Activated naive CD4-positive, alpha-beta T cell treated with anti-CD3 and anti-CD28 coated beads, Interleukin-2, amount 50 U/mL, for 16 hours (primary cell): ENCODE measurements around the gene ENOX2.
A peak's percentile ranks its signal among the peaks of the same experiment; 100 is the strongest.
"Not testable (repeated sequence)": the region's sequence is repeated elsewhere in the genome, so short reads cannot be mapped to it uniquely, and the experiment has no call there.

Source experiments
- DNase-seq: peaks from one replicate; pipeline ENCODE4 v3.0.0-alpha.2; 2020

ENOX2 gene

GRCh38 chrX:130902783-130903613 is at the start of gene ENOX2:
TSS of gene ENOX2 (minus strand) at chrX:130903209. CDS start at chrX:130703216, 199,993 bp downstream.
- peak; percentile 73 for DNase-seq

- DNase-seq = no peak
Measured at GRCh38 chrX:130952266-130953043, 49.4 kb upstream of the ENOX2 start.

GRCh38 chrX:130944230-130944629 is 41.2 kb upstream of the ENOX2 start:
- DNase-seq = no peak

GRCh38 chrX:130937101-130937500 is 34.1 kb upstream of the ENOX2 start:
- no peak for DNase-seq

- DNase-seq = no peak
Measured at GRCh38 chrX:130933358-130933757, 30.3 kb upstream of the ENOX2 start.

- not testable (repeated sequence) for DNase-seq
Measured at GRCh38 chrX:130920405-130920804, 17.4 kb upstream of the ENOX2 start.

GRCh38 chrX:130919676-130920075 is 16.7 kb upstream of the ENOX2 start:
- not testable (repeated sequence) for DNase-seq

GRCh38 chrX:130918498-130918897 is 15.5 kb upstream of the ENOX2 start:
- DNase-seq = not testable (repeated sequence)

GRCh38 chrX:130916636-130917422 is 13.8 kb upstream of the ENOX2 start:
- peak; percentile 17 for DNase-seq

GRCh38 chrX:130915302-130915701 is 12.3 kb upstream of the ENOX2 start:
- DNase-seq = no peak

- no peak for DNase-seq
Measured at GRCh38 chrX:130909469-130910136, 6.6 kb upstream of the ENOX2 start.

GRCh38 chrX:130906776-130907175 is 3.8 kb upstream of the ENOX2 start:
- no peak for DNase-seq

- no peak for DNase-seq
Measured at GRCh38 chrX:130902446-130902782, 595 bp downstream of the ENOX2 start.

- no peak for DNase-seq
Measured at GRCh38 chrX:130896802-130897501, 6.1 kb downstream of the ENOX2 start.

- no peak for DNase-seq
Measured at GRCh38 chrX:130896026-130896425, 7.0 kb downstream of the ENOX2 start.

GRCh38 chrX:130895299-130895698 is 7.7 kb downstream of the ENOX2 start:
- DNase-seq = no peak

GRCh38 chrX:130893356-130894085 is 9.5 kb downstream of the ENOX2 start:
- no peak for DNase-seq

GRCh38 chrX:130887376-130887775 is 15.6 kb downstream of the ENOX2 start:
- no peak for DNase-seq

- DNase-seq = no peak
Measured at GRCh38 chrX:130885996-130886395, 17.0 kb downstream of the ENOX2 start.

GRCh38 chrX:130885508-130885907 is 17.5 kb downstream of the ENOX2 start:
- DNase-seq = no peak

GRCh38 chrX:130884627-130885026 is 18.4 kb downstream of the ENOX2 start:
- DNase-seq = no peak
